K562 (cell line): Measurements from ENCODE around the gene TENT4B. TPM values are rescaled to one million over a fixed set of nuclear protein-coding genes. Genes with fewer than 3 reads are reported as not detected.

Source experiments
- BCL6 ChIP-seq: fragments of 250-450 bp; sonication (Bioruptor Pico); IDR thresholded peaks from 2 replicates; pipeline ENCODE4 v1.4.0; 2020
- EHMT2 ChIP-seq: fragments of 450-650 bp; IDR thresholded peaks from 2 replicates; pipeline ENCODE4 v1.6.1; 2018; ENCODE audit warnings: antibody characterized with exemption
- MCM7 ChIP-seq, 2 experiments: fragments of 450-650 bp; IDR thresholded peaks; 2 replicates each; pipeline ENCODE4 v1.6.1; 2016 to 2018
- NFE2L1 ChIP-seq: fragments of 450-650 bp; IDR thresholded peaks from 2 replicates; pipeline ENCODE4 v1.6.1; 2016; ENCODE audit warnings: missing genetic modification characterization, low read depth, mild to moderate bottlenecking, missing compliant biosample characterization, moderate library complexity, borderline replicate concordance
- NFIC ChIP-seq: fragments of 450-650 bp; IDR thresholded peaks from 2 replicates; pipeline ENCODE4 v1.6.1; 2017; ENCODE audit warnings: mild to moderate bottlenecking, inconsistent platforms
- PRPF4 ChIP-seq: fragments of 200-400 bp; formaldehyde crosslinking; IDR thresholded peaks from one replicate; pipeline ENCODE4 v1.6.1; 2017; ENCODE audit warnings: low read length, low read depth, mild to moderate bottlenecking; ENCODE audit not compliant: insufficient read depth, poor library complexity, severe bottlenecking
- STAG1 ChIP-seq: sonication (generic); formaldehyde crosslinking; IDR thresholded peaks from 2 replicates; pipeline ENCODE4 v1.5.0; 2020; ENCODE audit warnings: missing genetic modification reagents, borderline replicate concordance
- THRAP3 ChIP-seq: fragments of 450-650 bp; IDR thresholded peaks from 2 replicates; pipeline ENCODE4 v1.6.1; 2016; ENCODE audit warnings: mild to moderate bottlenecking, inconsistent platforms, borderline replicate concordance
- TSC22D4 ChIP-seq: fragments of 450-650 bp; IDR thresholded peaks from 2 replicates; pipeline ENCODE4 v1.6.1; 2016; ENCODE audit warnings: missing genetic modification characterization, missing biosample characterization, control low read depth
- XRCC4 ChIP-seq: IDR thresholded peaks from one replicate; pipeline ENCODE4 v1.6.1; 2011; ENCODE audit not compliant: insufficient read depth, insufficient read length; ENCODE audit errors: extremely low read depth
- ZNF232 ChIP-seq: sonication (generic); formaldehyde crosslinking; IDR thresholded peaks from 2 replicates; pipeline ENCODE4 v1.8.0; 2022; ENCODE audit warnings: mild to moderate bottlenecking, missing genetic modification reagents
- ZNF699 ChIP-seq: fragments of 250-450 bp; sonication (Bioruptor Pico); IDR thresholded peaks from 2 replicates; pipeline ENCODE4 v1.8.0; 2021; ENCODE audit warnings: mild to moderate bottlenecking, moderate library complexity; ENCODE audit not compliant: insufficient replicate concordance
- ZNF77 ChIP-seq: fragments of 250-450 bp; sonication (Bioruptor Pico); IDR thresholded peaks from 2 replicates; pipeline ENCODE4 v1.5.0; 2020
- polyA plus RNA-seq, 8 experiments: library from polyadenylated mRNA; depleted of rRNA in 4 of 8; stranded (reverse) in 5 of 8; unstranded in 3 of 8; fragments of >200 nt; fragmentation: Nextera tagmentation in 2 of 8; fragmentation: Illumina TruSeq in 1 of 8; extraction: Ambion mirVana in 2 of 8; extraction: Trizol in 1 of 8; gene quantifications; 2 replicates each; pipeline versions ENCODE4 v1.2.1 to v1.2.3, GENCODE V29; 2011 to 2014; ENCODE audit warnings: inconsistent platforms in 1 of 8, missing spikeins in 1 of 8
- total RNA-seq, 7 experiments: library from RNA; depleted of rRNA in 6 of 7; stranded (reverse); fragments of >200 nt in 6 of 7; fragmentation: Illumina TruSeq in 2 of 7; extraction: Trizol in 2 of 7; gene quantifications; 2 replicates each; pipeline versions ENCODE4 v1.2.1 to v1.2.3, GENCODE V29; 2011 to 2021; ENCODE audit warnings: low replicate concordance in 1 of 7
- TF ChIP-seq, protein P1 (sequence below): fragments of 200-600 bp; sonication (generic); IDR thresholded peaks from one replicate; pipeline ENCODE4 v1.6.1; 2012; ENCODE audit warnings: mild to moderate bottlenecking, low read depth, low read length, inconsistent platforms
- TF ChIP-seq, protein P2 (sequence below): fragments of 250-450 bp; sonication (Bioruptor Pico); IDR thresholded peaks from 2 replicates; pipeline ENCODE4 v1.8.0; 2021; ENCODE audit warnings: moderate library complexity, mild to moderate bottlenecking, inconsistent platforms

Gene TENT4B
- total and polyA plus RNA-seq, 9 of the 15 experiments (the other 6 are each of a cell fraction or from before 2014, with no cell fraction given): 5.2 to 8.4 (median 7.0) TPM

DNA sequence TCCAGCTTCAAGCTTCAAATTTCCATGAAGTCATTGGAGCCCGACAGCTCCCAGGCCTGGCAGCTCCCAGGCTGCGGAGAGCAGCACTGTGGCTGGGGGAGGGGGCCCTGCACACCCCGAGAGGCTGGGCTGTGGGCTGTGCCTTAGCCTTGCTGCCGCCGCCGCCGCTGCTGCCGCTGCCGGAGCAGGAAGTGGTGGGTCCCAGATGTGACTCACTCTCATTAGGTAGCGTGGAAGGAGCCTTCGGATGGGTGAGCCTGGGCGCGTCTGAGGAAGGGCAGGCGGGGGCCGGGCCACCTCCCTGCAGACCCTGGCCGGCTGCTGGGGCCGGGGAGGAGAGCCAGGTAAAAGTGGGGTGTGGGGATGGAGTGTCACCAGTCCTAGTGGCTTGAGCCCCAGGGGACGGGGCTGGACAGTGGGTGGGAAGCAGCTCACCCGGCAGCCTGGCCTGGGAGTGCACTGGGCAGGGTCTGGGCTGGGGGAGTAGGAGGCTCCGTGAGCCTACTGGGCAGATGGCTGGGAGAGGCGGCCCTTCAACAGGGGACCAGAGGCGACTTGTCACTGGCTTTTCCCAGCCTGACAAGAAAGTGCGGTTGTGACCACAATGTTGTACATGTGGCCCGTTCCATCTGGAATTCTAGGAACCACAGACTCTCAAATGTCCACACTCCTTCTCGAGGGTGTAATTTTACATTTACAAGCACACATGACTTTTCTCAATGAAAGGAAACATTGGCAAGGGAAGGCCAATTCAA, 113.4 kb downstream of the TENT4B start, which contains the start of gene ADCY7 (continued):
- TF ChIP-seq, protein P1, sequence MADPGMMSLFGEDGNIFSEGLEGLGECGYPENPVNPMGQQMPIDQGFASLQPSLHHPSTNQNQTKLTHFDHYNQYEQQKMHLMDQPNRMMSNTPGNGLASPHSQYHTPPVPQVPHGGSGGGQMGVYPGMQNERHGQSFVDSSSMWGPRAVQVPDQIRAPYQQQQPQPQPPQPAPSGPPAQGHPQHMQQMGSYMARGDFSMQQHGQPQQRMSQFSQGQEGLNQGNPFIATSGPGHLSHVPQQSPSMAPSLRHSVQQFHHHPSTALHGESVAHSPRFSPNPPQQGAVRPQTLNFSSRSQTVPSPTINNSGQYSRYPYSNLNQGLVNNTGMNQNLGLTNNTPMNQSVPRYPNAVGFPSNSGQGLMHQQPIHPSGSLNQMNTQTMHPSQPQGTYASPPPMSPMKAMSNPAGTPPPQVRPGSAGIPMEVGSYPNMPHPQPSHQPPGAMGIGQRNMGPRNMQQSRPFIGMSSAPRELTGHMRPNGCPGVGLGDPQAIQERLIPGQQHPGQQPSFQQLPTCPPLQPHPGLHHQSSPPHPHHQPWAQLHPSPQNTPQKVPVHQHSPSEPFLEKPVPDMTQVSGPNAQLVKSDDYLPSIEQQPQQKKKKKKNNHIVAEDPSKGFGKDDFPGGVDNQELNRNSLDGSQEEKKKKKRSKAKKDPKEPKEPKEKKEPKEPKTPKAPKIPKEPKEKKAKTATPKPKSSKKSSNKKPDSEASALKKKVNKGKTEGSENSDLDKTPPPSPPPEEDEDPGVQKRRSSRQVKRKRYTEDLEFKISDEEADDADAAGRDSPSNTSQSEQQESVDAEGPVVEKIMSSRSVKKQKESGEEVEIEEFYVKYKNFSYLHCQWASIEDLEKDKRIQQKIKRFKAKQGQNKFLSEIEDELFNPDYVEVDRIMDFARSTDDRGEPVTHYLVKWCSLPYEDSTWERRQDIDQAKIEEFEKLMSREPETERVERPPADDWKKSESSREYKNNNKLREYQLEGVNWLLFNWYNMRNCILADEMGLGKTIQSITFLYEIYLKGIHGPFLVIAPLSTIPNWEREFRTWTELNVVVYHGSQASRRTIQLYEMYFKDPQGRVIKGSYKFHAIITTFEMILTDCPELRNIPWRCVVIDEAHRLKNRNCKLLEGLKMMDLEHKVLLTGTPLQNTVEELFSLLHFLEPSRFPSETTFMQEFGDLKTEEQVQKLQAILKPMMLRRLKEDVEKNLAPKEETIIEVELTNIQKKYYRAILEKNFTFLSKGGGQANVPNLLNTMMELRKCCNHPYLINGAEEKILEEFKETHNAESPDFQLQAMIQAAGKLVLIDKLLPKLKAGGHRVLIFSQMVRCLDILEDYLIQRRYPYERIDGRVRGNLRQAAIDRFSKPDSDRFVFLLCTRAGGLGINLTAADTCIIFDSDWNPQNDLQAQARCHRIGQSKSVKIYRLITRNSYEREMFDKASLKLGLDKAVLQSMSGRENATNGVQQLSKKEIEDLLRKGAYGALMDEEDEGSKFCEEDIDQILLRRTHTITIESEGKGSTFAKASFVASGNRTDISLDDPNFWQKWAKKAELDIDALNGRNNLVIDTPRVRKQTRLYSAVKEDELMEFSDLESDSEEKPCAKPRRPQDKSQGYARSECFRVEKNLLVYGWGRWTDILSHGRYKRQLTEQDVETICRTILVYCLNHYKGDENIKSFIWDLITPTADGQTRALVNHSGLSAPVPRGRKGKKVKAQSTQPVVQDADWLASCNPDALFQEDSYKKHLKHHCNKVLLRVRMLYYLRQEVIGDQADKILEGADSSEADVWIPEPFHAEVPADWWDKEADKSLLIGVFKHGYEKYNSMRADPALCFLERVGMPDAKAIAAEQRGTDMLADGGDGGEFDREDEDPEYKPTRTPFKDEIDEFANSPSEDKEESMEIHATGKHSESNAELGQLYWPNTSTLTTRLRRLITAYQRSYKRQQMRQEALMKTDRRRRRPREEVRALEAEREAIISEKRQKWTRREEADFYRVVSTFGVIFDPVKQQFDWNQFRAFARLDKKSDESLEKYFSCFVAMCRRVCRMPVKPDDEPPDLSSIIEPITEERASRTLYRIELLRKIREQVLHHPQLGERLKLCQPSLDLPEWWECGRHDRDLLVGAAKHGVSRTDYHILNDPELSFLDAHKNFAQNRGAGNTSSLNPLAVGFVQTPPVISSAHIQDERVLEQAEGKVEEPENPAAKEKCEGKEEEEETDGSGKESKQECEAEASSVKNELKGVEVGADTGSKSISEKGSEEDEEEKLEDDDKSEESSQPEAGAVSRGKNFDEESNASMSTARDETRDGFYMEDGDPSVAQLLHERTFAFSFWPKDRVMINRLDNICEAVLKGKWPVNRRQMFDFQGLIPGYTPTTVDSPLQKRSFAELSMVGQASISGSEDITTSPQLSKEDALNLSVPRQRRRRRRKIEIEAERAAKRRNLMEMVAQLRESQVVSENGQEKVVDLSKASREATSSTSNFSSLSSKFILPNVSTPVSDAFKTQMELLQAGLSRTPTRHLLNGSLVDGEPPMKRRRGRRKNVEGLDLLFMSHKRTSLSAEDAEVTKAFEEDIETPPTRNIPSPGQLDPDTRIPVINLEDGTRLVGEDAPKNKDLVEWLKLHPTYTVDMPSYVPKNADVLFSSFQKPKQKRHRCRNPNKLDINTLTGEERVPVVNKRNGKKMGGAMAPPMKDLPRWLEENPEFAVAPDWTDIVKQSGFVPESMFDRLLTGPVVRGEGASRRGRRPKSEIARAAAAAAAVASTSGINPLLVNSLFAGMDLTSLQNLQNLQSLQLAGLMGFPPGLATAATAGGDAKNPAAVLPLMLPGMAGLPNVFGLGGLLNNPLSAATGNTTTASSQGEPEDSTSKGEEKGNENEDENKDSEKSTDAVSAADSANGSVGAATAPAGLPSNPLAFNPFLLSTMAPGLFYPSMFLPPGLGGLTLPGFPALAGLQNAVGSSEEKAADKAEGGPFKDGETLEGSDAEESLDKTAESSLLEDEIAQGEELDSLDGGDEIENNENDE: no peak
- TF ChIP-seq PRPF4 (no peak), XRCC4 (no peak), STAG1 (CRISPR knock-in tag) (no peak), TSC22D4 (no peak), EHMT2 (no peak), NFIC (no peak), ZNF232 (CRISPR knock-in tag) (no peak; the same call in 1 of the 2 replicates), THRAP3 (no peak), ZNF699 (CRISPR knock-in tag) (no peak), ZNF77 (CRISPR knock-in tag) (no peak), BCL6 (CRISPR knock-in tag) (no peak), NFE2L1 (tag) (no peak), MCM7 (IDR thresholded peaks at IDR 0.05) (no peak)
- TF ChIP-seq, protein P2, sequence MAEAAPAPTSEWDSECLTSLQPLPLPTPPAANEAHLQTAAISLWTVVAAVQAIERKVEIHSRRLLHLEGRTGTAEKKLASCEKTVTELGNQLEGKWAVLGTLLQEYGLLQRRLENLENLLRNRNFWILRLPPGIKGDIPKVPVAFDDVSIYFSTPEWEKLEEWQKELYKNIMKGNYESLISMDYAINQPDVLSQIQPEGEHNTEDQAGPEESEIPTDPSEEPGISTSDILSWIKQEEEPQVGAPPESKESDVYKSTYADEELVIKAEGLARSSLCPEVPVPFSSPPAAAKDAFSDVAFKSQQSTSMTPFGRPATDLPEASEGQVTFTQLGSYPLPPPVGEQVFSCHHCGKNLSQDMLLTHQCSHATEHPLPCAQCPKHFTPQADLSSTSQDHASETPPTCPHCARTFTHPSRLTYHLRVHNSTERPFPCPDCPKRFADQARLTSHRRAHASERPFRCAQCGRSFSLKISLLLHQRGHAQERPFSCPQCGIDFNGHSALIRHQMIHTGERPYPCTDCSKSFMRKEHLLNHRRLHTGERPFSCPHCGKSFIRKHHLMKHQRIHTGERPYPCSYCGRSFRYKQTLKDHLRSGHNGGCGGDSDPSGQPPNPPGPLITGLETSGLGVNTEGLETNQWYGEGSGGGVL: no peak
